Left forelimb (tissue), 1 donor: ENCODE results near the gene CDK5R1.
"Not testable (repeated sequence)": the region's sequence is repeated elsewhere in the genome, so short reads cannot be mapped to it uniquely, and the experiment has no call there.

Experiments used
- DNase-seq: peaks from one replicate; pipeline ENCODE4 v3.0.0-alpha.2; 2018; ENCODE audit warnings: low spot score

CDK5R1 gene

DNA sequence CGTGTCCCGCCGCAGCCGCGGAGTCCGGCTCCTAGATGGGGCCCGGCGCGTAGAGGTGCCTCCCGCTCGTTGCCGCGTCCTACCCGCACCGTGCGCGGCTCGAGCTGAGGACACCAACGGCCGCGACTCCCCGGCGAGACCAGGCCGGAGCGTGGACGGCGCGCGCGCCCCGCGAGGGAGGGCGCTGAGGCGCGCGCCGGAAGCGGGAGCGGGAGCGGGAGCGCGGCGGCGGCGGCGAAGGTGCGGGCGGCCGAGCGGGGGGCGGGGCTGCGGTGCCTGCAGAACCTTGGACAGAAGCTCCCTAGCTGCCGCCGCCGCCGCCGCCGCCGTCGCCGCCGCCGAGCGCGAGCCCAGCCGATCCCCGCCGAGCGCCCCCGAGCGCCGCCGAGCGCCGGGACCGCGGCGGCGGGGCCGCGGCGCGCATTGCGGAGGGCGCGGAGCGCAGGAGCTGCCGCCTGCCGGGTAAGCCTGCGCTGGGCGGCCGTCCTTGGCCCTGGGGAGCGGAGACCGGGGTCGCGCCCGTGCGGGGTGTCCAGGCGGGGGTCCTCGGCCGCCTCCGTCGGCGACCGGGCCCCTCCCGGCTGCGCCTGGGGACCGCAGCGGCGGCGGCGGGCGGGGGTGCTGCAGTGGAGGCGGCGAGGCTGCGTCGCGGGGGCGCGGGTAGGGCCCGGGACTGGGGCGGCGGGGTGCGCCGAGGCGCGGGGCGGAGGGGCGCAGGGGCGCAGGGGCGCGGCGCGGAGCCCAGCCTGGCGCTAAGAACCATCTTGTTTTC, at the start of gene CDK5R1:
CDK5R1 (plus strand) TSS at position 293 of the 772 bp plus-strand sequence. CDS start 628 bp downstream, outside the sequence.
- DNase-seq, result peak; percentile 81

DNA sequence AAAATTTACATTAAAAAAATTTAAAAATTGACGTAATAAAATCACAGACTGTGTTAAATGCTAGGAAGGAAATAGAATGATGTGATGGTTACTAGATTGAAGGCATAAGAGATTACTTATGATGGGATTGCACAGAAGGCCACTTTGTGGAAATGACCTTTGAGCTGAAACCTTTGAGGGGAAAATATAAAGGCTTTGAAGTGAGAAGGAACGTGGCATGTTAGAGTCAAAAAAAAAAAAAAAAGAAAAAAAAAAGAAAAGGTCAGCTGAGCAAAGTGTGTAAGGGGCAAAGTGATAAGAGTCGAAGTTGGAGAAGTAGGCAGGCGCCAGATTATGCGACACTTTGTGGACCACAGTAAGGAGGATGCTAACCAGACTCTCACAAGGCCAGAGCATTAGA, 46.1 kb upstream of the CDK5R1 start:
- no peak for DNase-seq

DNA sequence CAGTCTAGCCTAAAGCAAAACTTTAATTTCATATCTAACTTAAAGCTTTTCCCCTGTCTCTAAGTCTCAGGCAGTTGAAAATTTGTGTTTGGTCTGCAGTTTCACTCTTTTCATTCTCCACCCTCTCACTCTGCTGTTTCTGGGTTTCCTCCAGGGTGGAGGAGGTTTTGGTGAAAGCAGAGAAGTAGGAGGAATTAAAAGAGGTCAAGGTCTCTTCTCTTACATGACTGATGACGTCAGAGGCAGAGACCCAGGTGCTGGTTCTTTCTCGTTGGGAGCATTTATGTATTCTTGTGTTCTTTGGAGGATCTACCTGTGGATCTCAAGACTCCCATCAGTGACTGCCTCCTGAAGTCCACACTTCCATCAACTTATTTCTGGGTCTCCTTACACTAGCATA, 44.9 kb upstream of the CDK5R1 start:
- DNase-seq, result no peak

DNA sequence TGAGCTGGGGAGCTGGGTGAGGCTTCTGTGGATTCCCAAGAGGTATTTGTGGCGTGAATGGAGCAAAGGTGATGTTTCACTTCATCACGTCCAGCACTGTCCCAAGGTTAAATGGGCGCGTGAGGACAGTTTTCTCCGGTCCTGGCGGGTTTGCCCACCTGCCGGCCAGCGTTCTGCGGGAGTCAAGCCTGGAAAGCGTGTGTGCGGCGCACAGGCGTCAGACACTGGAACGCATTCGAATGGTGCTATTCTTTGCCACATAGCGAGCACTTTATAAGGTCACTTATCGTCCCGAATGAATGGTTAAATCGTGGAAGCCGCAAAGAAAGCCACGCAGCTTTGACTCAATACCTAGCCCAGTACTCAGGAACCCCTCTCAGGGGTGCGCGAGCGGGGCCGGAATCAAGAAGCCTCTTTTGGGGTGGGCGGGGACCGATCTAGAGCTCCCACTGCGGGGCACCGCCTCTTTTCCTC, 42.9 kb upstream of the CDK5R1 start:
- DNase-seq, result no peak

DNA sequence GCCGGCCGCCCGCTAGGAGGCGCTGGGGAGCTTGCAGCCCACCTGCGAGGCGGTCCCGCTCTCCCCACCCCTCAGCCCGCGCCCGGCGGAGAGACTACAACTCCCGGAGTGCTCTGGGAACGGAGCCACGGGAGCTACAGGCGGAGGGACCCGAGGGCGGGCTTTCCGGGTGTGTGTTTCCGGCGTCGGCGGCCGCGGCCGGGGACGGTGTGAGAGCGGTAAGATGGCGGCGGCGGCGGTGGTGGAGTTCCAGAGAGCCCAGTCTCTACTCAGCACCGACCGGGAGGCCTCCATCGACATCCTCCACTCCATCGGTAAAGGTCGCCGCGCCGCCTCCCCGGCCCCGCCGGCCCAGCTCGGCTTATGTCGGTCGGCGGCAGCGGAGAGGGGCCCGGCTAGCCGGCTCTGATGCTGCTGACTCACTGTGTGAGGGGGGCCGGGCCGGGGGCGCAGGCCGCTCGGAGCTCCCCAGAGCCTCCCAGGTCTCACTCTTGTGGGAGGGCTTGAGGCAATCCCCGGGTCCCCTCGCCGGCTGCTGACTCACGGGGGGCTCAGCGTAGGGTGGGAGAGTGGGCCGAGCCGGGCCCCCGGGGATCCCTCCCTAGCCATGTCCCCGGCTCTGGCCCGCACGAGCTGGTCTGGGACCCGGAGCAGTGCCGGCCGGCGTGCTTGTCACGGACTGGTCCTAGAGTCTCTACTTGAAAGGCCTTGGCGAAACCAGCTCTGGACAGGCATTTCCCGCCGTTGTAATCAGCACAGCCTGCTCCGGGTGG, 42.3 kb upstream of the CDK5R1 start, which contains the start of gene PSMD11:
PSMD11 (plus strand) TSS at position 210 of the 773 bp plus-strand sequence; CDS start at position 224, 14 bp downstream.
- DNase-seq, result peak; percentile 97

DNA sequence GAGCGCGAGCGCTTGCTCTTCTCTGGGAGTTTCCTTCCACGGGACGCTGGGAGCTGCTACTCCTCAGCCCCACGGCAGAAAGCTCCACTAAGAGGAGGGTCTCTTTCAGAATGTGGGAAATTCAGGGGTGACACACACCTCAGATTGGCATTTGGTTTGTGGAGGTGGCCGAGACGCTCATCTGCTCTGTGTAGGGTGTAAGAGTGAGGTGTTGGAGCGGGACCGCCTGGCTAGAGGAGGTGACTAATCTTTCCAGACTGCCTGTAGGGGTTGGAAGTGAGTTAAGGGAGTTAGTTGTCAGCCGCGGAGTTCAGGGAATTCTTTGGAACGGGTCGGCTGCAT, 41.7 kb upstream of the CDK5R1 start:
- DNase-seq, result no peak

DNA sequence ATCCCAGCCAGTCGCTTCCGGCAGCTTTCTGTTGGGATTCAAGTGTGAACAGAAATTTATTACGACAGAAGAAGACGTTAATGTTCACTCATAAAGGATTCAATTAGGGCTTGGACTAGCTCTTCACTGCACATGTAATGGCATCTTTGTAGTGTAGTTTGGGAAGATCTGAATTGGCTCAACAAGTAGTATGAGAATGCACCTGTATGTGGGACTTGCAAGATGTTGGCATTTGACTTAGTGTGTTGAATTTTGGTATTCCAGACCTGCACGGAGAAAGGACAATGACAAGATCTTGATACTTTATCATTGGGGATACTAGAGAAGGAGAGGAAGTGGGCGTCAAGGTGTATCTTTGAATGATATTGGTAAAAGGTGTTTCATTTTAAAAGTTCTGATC, 41.3 kb upstream of the CDK5R1 start:
- no peak for DNase-seq

DNA sequence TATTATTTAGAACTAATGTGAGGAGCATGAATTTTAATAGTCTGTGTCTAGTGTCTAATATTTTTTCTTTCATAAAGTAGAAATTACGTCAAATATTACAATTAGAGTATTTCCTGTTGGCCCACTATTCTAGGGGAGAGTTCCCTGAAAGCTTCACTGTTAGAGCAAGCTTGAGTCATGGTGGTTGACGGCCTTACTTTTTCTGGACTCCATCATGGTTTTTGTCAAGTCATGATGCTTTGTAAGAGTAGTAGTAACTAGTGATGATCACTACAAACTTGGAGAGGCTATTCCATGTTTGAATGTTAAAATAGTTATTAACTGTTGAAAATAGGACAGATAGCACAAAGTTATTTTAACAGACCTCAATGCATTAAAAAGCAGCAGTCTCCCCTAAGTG, 40.8 kb upstream of the CDK5R1 start:
- DNase-seq, result no peak

DNA sequence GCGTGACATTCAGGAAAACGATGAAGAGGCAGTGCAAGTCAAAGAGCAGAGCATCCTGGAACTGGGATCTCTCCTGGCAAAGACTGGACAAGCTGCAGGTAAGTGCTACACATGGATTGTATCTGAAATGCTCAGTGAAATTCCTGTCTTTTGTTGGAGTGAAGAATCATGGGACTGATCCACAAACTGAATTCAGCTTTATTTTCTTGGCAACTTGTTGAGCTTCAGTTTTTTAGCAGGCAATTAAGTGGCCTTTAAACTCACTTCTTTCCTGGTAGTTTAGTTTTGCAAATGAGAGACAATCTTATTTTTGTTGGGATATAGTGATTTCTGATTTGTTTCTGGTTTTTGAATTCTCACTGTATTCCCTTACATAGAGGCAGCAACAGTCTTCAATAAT, 39.8 kb upstream of the CDK5R1 start:
- no peak for DNase-seq

DNA sequence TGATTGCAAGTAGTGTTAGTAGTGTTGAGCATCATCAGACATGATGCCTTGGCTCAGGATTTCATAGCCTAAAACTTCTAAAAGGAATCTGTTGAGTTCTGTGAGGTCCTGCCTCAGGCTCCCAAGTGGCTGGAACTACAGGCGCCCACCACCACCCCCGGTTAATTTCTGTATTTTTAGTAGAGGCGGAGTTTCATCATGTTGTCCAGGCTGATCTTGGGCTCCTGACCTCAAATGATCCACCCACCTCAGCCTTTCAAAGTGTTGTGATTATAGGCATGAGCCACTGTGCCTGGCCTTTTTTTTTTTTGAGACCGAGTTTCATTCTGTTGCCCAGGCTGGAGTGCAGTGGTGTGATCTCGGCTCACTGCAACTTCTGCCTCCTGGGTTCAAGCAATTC, 36.8 kb upstream of the CDK5R1 start:
- no peak for DNase-seq

DNA sequence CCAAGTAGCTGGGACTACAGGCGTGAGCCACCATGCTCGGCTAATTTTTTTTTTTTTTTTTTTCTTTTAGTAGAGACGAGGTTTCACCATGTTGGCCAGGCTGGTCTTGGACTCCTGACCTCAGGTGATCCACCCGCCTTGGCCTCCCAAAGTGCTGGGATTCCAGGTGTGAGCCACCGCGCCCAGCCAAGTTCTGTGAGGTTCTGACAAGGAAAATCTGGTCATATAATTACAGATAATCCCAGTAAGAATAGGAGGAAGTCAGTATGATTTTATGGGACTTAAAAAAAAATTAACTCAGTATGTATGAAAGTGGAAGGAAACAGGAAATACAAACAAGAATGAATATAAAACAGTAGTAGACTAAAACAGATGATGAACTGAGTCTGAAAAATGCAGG, 36.4 kb upstream of the CDK5R1 start:
- DNase-seq, result not testable (repeated sequence)

DNA sequence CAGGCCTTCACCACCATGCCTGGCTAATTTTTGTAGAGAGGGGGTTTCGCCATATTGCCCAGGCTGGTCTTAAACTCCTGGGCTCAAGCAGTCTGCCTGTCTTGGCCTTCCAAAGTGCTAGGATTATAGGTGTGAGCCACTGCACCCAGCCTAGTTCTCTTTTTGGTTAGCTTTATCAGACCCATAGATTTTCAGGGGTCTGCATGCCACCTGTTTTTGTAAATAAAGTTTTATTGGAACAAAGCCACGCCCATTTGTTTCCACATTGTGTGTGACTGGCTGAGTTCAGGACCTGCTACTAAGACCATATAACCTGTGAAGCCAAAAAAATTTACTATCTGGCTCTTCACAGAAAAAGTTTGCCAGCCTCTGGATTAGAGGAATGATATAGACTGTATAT, 34.9 kb upstream of the CDK5R1 start:
- no peak for DNase-seq

DNA sequence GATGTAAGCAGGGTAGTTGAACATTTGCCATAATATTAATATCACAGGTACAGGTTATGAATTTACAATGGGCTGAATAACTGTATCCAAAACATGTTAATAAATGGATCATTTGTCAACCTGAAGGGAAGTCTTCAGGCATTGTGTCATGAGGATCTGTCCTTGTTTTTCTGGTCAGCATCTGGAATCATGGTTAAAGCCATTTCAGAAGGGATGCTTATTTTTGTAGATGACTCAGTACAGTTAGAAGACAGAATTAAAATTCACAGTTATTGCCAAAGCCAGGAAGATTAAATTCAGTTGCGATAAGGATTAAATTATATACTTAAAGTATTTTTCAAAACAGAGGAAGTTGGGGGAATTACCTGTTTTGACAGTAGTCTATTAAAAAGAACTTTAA, 34.5 kb upstream of the CDK5R1 start:
- DNase-seq, result no peak

DNA sequence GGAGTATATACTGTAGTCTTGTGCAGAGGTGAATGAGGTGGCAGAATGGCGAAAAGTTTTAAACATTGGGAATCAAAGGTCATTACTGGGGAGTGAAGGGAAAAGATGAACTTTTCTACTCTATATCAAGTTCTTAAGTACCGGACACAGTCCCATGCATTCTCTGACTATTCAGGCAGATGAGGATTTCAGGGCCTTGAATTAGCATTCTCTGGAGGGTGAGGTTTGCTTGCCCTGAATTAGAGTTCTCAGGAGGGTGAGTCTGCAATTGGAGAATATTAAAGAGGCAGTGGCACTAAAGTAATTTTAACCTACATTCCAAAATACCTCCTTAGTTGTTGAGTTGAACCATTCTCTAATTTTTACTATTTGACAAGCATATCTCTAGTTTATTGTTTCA, 33.4 kb upstream of the CDK5R1 start:
- DNase-seq, result no peak

DNA sequence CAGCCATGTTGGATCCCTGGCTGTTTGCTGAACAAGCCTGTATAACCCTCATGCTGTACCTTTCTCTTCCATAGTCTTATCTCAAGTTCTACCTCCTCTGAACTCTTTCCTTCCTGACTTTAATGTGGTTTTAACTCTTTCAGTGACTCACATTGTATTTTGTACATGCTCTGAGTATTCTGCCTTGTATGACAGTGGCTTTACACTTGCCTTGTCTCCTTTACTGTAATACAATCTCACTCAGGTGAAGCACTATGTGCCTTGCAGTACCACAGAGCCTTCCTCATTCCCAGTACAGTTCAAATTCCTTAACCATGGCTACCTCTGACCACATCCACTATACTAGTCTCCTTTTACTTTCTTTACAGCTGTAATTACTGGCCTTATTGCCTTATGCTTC, 28.4 kb upstream of the CDK5R1 start:
- no peak for DNase-seq

DNA sequence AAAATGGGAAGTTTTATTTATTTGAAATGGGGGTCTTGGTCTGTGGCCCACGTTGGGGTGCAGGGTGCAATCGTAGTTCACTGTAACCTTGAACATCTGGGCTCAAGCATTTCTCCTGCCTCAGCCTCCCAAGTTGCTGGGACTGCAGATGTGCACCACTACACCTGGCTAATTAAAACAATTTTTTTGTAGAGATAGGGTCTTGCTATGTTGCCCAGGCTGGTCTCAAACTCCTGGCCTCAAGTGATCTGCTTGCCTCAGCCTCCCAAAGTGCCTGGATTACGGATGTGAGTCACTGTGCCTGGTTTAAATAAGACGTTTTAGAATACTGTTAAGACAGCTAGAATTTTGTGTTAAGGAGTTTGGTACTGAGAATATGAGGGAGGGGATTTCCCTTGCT, 26.7 kb upstream of the CDK5R1 start:
- no peak for DNase-seq

DNA sequence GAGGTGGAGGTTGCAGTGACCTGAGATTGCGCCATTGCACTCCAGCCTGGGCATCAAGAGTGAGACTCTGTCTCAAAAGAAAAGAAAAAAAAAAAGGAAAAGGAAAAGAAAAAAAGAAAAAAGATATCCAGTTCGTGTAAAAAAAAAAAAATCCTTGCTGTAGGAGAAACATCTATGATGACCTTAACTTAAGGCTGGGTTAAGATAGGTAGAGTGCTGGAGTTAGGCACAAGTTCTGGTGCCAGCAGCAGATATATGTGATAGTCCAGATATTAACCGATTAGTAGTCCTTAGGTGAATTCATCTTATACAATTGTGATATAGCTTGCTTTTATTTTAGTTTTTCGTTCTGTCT, 25.3 kb upstream of the CDK5R1 start:
- no peak for DNase-seq

DNA sequence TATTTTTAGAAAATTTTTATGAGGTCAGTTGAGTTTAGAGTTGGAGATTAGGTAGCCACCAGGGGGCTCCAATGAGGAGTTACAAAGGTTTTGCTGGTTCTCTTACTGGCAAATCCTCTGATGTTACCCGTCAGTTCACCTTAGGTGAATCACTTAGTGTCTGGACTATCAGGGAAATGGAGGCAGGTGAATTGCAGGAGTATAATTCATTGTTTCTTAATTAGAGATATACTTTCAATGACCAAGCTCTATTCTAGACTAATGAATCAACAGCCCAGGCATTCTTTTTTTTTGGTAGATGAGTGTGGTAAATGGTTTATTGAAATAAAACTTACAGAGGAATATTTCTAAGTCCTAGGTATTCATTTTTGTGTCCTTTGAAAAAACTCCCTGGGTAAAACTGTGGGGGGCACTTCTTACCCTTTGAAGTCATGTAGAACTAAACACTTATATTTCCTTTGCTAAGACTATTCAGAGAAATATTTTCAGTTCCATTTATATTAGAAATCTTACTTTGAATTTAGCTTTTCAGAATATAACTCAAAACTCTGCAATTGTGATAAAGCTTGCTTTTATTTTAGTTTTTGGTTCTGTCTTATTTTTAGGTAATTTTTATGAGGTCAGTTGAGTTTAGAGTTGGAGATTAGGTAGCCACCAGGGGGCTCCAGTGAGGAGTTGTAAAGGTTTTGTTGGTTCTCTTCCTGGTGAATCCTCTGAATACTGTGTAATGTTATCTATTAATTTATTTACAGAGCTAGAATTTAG, 24.8 kb upstream of the CDK5R1 start:
- DNase-seq, result no peak

DNA sequence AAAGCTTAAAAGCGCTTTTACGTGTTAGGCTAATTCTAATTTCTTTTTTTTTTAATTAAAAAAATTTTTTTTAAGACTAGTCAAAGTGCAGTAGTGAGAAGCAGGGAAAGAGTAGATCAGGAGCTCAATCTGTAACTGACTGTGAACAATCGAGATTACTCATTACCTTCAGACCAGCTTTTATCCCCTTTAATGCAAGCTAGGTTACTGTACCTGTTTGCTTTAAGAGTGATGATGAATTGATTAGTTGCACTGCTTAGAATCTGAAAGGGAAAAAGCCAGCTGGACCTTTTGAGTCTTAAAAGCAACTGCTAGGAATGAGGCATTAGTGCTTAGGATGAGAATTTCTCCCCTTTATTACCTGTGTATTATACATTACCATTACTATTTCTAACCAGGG, 23.5 kb upstream of the CDK5R1 start:
- DNase-seq, result no peak

DNA sequence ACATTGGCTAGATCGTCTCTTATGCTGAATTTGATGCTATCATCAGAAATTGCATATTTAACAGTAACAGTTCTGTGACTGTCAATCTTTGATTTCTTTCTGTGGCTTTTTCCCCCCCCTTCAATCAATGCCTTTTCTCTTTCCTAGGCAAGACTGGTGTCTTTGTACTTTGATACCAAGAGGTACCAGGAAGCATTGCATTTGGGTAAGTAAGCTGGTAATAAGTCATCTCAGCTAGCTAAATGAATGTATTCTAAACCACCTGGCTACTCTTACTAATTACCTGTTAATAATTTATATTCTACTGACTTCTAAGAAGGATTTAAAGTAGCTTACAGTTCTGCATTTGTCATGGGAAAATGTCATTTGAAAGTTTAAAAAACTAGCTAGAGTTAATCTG, 22.4 kb upstream of the CDK5R1 start:
- no peak for DNase-seq

DNA sequence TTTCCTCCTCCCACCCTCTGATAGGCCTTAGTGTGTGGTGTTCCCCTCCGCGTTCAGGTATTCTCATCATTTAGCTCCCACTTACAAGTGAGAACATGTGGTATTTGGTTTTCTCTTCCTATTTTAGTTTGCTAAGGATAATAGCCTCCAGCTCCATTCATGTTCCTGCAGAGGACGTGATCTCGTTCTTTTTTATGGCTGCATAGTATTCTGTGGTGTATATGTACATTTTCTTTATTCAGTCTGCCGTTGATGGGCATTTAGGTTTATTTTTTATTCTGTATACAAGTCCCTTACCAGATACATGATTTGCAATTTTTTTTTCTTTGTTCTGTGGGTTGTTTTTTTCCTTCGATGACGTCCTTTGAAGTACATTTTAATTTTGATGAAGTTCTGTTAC, 18.8 kb upstream of the CDK5R1 start:
- DNase-seq, result no peak

DNA sequence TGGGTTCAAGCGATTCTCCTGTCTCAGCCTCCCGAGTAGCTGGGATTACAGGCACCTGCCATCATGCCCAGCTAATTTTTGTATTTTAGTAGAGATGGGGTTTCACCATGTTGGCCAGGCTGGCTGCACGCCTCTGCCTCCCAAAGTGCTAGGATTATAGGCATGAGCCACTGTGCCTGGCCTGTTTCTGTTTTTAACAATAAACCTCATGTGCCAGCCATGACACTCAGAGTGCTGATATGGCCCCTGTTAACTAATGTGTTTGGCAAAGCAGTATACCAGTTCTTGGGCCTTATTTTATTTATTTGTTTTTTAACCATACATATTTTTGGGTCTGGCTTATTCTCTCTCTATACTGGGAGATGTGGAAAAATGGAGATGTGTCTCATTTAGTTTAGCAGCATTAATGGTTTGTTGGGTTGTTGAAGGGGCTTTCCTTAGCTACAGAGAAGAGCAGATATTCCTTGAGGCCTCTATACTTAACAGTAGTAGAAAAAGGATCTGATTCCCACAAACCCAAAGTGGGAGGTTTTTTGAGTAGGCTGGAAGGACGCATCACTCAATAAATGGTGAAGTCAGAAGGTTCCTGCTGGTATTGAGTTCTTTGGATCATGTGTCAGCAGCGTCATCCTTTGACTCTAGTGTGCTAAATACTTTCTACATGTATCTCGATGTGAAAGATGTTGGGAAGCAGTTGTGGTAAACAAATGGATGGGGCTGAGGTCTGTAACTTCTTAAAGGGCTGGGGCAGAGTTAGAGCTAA, 16.2 kb upstream of the CDK5R1 start:
- no peak for DNase-seq
